ENCODE data around the gene SMCO3. TPM values are rescaled to one million over a fixed set of nuclear protein-coding genes. Genes with fewer than 3 reads are reported as not detected.
A peak's percentile ranks its signal among the peaks of the same experiment; 100 is the strongest.

The SMCO3 gene
- polyA plus RNA-seq, 1 of the 3 experiments (the other 2 are of a cell fraction), result 0.03 TPM

- Histone ChIP-seq H3K27ac (ENCODE audit: low read depth in 2 of 2, low read length in 1 of 2) (no peak overlapping the region), H3K27me3 (ENCODE audit: insufficient read depth) (no peaks in the 10 kb centered on the region), H3K4me1 (ENCODE audit: control insufficient read depth in 1 of 2, insufficient read depth in 2 of 2, low read depth in 1 of 2, low read length in 1 of 2) (peaks cover 0 to 2% of the 10 kb centered on the region in 2 experiments; a peak in 1 of 4 replicates), H3K9me3 (no peaks in the 10 kb centered on the region; the same call in 1 of the 2 replicates), H3K79me2 (ENCODE audit: insufficient read depth) (no peaks in the 10 kb centered on the region), H3K9ac (no peak overlapping the region), H3K9me2 (no peaks in the 10 kb centered on the region), H2AFZ (ENCODE audit: low read depth) (0 out of 2 replicates have a peak overlapping the region, but pooled peaks have one; percentile 45), H4K20me1 (ENCODE audit: insufficient read depth) (no peaks in the 10 kb centered on the region), H3K4me2 (no peak overlapping the region), H3K4me3 (ENCODE audit: low read depth in 2 of 2, low read length in 1 of 2) (no peak overlapping the region), H3F3A (replicated peaks; ENCODE audit: insufficient read depth) (no peaks in the 10 kb centered on the region), H3K36me3 (replicated peaks in 1 of 2; ENCODE audit: control insufficient read depth in 1 of 2, insufficient read depth in 2 of 2, low read length in 1 of 2) (peaks cover 0 to 5% of the 10 kb centered on the region in 2 experiments)
- TF ChIP-seq RCOR1 (IDR thresholded peaks at IDR 0.05; ENCODE audit: low read length) (no peak), USF2 (IDR thresholded peaks at IDR 0.05; ENCODE audit: borderline replicate concordance, low read depth, low read length) (no peak), JUND (IDR thresholded peaks at IDR 0.05) (no peak), SMC3 (IDR thresholded peaks at IDR 0.05; ENCODE audit: low read depth, low read length) (no peak), RXRA (IDR thresholded peaks at IDR 0.05; ENCODE audit: borderline replicate concordance, low read depth) (no peak)
- CTCF ChIA-PET, result interaction anchor here (1.5 kb wide), 1 partner anchor 9 kb away, joined by 8 read pairs; no protein-coding TSS in a partner anchor
- POLR2A ChIA-PET, result no interaction called here
- 58% methylated on average over 6 of the region's 6 CpGs for WGBS (ENCODE audit: low lambda C conversion rate)
- DNase-seq, result no peak
These were observed 40.7 kb upstream of the SMCO3 start for GRCh38 chr12:14854586-14855183.

GRCh38 chr12:14853961-14854360 is 40.0 kb upstream of the SMCO3 start:
- Histone ChIP-seq H3K36me3 (replicated peaks in 1 of 2; ENCODE audit: control insufficient read depth in 1 of 2, insufficient read depth in 2 of 2, low read length in 1 of 2) (peaks cover 0 to 5% of the 10 kb centered on the region in 2 experiments), H3K27ac (ENCODE audit: low read depth in 2 of 2, low read length in 1 of 2) (no peak overlapping the region), H3K9me2 (no peaks in the 10 kb centered on the region), H3K27me3 (ENCODE audit: insufficient read depth) (no peaks in the 10 kb centered on the region), H3K79me2 (ENCODE audit: insufficient read depth) (no peaks in the 10 kb centered on the region), H3K4me2 (no peak overlapping the region), H3K9ac (no peak overlapping the region), H2AFZ (ENCODE audit: low read depth) (no peak overlapping the region), H3K9me3 (no peaks in the 10 kb centered on the region; the same call in 1 of the 2 replicates), H3K4me1 (ENCODE audit: control insufficient read depth in 1 of 2, insufficient read depth in 2 of 2, low read depth in 1 of 2, low read length in 1 of 2) (peaks cover 2 to 4% of the 10 kb centered on the region in 2 experiments; a peak in 1 of 4 replicates), H4K20me1 (ENCODE audit: insufficient read depth) (no peaks in the 10 kb centered on the region), H3K4me3 (ENCODE audit: low read depth in 2 of 2, low read length in 1 of 2) (no peak overlapping the region), H3F3A (replicated peaks; ENCODE audit: insufficient read depth) (peaks cover 3% of the 10 kb centered on the region)
- ChIA-PET POLR2A (no interaction called here), CTCF (interaction anchor here (1.5 kb wide), 1 partner anchor 8 kb away, joined by 8 read pairs; no protein-coding TSS in a partner anchor)
- 78% methylated on average over 3 of the region's 3 CpGs for WGBS (ENCODE audit: low lambda C conversion rate)
- no peak for DNase-seq
- no peak for TF ChIP-seq RAD21 (IDR thresholded peaks at IDR 0.05; ENCODE audit: low read length)
- TF ChIP-seq YY1 (IDR thresholded peaks at IDR 0.05; ENCODE audit: low read depth), result no peak
- TF ChIP-seq SMC3 (IDR thresholded peaks at IDR 0.05; ENCODE audit: low read depth, low read length), result no peak
- TF ChIP-seq USF2 (IDR thresholded peaks at IDR 0.05; ENCODE audit: borderline replicate concordance, low read depth, low read length), result no peak
- no peak for TF ChIP-seq GABPA (IDR thresholded peaks at IDR 0.05; ENCODE audit: low read depth)
- TF ChIP-seq CTCF (IDR thresholded peaks at IDR 0.05), result no peak
- no peak for TF ChIP-seq TEAD4 (IDR thresholded peaks at IDR 0.05; ENCODE audit: borderline replicate concordance, insufficient read depth)
- no peak for TF ChIP-seq EZH2phosphoT487 (IDR thresholded peaks at IDR 0.05; ENCODE audit: borderline replicate concordance, low read depth)
- TF ChIP-seq PBX3 (IDR thresholded peaks at IDR 0.05), result no peak
- TF ChIP-seq RFX5 (IDR thresholded peaks at IDR 0.05; ENCODE audit: low read length), result no peak
- TF ChIP-seq JUND (IDR thresholded peaks at IDR 0.05), result no peak
- TF ChIP-seq NFIC (IDR thresholded peaks at IDR 0.05; ENCODE audit: borderline replicate concordance), result no peak
- no peak for TF ChIP-seq ELF1 (IDR thresholded peaks at IDR 0.05)
- TF ChIP-seq CHD2 (IDR thresholded peaks at IDR 0.05; ENCODE audit: low read length, partially characterized antibody), result no peak
- TF ChIP-seq MEF2A (IDR thresholded peaks at IDR 0.05; ENCODE audit: borderline replicate concordance, low read depth), result no peak
- no peak for TF ChIP-seq REST (IDR thresholded peaks at IDR 0.05; ENCODE audit: low read depth, low read length)
- TF ChIP-seq FOXM1 (IDR thresholded peaks at IDR 0.05; ENCODE audit: low read depth), result no peak

Measured in SK-N-SH (cell line).